ENCODE measurements around the gene TCF21.
"Not testable (repeated sequence)": the region's sequence is repeated elsewhere in the genome, so short reads cannot be mapped to it uniquely, and the experiment has no call there.

Gene TCF21

DNA sequence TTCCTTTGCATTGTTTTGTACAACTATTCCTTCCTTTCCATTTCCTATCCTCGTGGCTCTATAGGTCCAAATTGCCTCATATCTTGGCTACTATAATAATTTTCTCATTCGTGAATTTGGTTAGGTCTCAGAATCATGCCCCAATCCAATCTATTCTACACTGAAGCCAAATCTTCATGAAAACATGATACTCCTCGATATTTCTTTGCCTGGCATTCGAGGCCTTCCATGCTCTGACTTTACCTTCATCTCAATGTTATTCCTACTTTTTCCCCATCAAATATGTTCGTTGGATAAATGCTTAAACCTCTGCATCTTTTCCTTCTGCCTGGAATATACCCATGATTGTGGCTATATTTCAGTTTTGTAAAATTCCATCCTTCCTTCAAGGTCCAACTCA, 30.4 kb downstream of the TCF21 start:
- in situ Hi-C loops (cut with HindIII; ENCODE audit: low pct_ligation_motif_present, low sequenced_read_pairs): no loop called here

DNA sequence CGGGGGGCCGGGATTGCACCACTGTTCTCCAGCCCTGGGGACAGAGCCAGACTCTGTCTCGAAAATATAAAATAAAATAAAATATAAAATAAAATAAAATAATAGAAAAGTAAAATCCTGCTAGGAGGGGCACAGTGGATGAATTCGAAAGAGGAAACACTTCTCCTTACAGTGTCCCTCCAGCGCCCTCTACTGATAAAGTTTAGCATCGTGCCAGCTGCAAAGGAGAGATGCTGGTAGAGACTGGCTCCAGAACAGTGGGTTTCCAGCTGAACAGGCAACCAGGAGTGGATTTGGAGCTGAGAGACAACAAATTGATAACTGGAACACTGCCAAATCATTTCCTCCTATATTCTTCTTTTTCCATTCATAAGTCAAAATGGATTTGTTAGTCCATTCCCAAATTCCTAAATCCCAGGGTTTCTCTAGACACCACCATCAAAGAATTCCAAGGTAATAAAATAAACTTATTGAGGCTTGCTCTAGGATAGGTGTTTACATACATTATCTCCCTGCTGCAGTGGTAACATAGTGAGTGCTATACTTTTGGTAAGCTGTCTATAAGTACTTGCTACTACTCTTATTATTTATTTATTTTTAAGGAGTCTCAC, 32.4 kb downstream of the TCF21 start:
- H3K4me3 ChIP-seq (ENCODE audit: low read depth, low read length): no peak overlapping the region
- DNase-seq: peak; percentile 83
- TF ChIP-seq, protein P1, sequence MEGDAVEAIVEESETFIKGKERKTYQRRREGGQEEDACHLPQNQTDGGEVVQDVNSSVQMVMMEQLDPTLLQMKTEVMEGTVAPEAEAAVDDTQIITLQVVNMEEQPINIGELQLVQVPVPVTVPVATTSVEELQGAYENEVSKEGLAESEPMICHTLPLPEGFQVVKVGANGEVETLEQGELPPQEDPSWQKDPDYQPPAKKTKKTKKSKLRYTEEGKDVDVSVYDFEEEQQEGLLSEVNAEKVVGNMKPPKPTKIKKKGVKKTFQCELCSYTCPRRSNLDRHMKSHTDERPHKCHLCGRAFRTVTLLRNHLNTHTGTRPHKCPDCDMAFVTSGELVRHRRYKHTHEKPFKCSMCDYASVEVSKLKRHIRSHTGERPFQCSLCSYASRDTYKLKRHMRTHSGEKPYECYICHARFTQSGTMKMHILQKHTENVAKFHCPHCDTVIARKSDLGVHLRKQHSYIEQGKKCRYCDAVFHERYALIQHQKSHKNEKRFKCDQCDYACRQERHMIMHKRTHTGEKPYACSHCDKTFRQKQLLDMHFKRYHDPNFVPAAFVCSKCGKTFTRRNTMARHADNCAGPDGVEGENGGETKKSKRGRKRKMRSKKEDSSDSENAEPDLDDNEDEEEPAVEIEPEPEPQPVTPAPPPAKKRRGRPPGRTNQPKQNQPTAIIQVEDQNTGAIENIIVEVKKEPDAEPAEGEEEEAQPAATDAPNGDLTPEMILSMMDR (IDR thresholded peaks at IDR 0.05; ENCODE audit: low read depth, low read length, missing control alignments): peak; percentile 93
- in situ Hi-C loops (cut with HindIII; ENCODE audit: low pct_ligation_motif_present, low sequenced_read_pairs): no loop called here
- H3K27ac ChIP-seq: no peak overlapping the region
- no peaks in the 10 kb centered on the region for H3K36me3 ChIP-seq (replicated peaks)
- no peaks in the 10 kb centered on the region for H3K27me3 ChIP-seq (replicated peaks)

More for the DNA sequence above, 30.4 kb downstream of the TCF21 start:
- Histone ChIP-seq H3K27ac (no peak overlapping the region), H3K4me3 (ENCODE audit: low read depth, low read length) (no peak overlapping the region), H3K36me3 (replicated peaks) (no peaks in the 10 kb centered on the region), H3K27me3 (replicated peaks) (no peaks in the 10 kb centered on the region)
- TF ChIP-seq, protein P1 (IDR thresholded peaks at IDR 0.05; ENCODE audit: low read depth, low read length, missing control alignments): no peak
- no peak for DNase-seq

DNA sequence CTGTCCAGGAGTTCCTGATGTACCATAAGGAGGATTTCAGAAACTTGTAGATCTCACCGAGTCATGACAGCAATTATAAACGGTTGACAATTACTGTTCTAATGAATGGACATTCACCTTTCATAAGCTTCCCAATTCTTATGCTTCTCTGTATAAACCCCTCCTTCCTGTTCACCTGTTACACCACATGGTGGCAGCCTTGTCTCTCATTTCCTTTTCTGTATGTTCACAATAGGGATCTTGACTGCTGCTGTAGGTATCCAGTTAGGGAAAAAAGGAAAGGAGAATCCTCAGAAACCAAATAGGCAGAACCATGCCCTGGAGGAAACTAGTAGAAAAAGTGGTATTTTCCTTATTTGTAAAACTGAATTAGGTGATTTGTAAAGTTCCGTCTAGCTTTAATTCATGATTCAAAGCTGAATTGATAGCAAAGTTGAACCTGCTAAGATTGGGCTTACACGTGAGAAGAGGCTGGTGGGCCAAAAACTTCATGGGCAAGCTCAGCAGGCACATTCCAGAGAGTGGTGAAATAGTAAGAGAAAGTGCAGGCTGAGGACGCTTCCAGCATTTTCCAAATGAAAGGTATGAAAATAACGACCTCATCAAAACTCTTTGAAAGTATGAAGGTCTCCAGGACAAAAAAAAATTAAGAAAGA, 35.2 kb downstream of the TCF21 start:
- peak; percentile 84 for DNase-seq
- no peak overlapping the region for H3K27ac ChIP-seq
- in situ Hi-C loops (cut with HindIII; ENCODE audit: low pct_ligation_motif_present, low sequenced_read_pairs): no loop called here
- no peak overlapping the region for H3K4me3 ChIP-seq (ENCODE audit: low read depth, low read length)
- no peaks in the 10 kb centered on the region for H3K36me3 ChIP-seq (replicated peaks)
- TF ChIP-seq, protein P1 (IDR thresholded peaks at IDR 0.05; ENCODE audit: low read depth, low read length, missing control alignments): peak; percentile 76
- no peaks in the 10 kb centered on the region for H3K27me3 ChIP-seq (replicated peaks)

DNA sequence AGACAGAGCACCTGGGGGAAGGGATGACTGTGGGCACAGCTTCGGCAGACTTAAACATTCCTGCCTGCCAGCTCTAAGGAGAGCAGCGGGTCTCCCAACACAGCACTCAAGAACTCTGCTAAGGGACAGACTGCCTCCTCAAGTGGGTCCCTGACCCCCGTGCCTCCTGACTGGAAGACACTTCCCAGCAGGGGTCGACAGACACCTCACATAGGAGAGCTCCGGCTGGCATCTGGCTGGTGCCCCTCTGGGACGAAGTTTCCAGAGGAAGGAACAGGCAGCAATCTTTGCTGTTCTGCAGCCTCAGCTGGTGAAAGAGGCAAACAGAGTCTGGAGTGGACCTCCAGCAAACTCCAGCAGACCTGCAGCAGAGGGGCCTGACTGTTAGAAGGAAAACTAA, 42.3 kb downstream of the TCF21 start:
- H3K27me3 ChIP-seq (replicated peaks); in situ Hi-C loops (cut with HindIII; ENCODE audit: low pct_ligation_motif_present, low sequenced_read_pairs); H3K36me3 ChIP-seq (replicated peaks); H3K27ac ChIP-seq; DNase-seq; H3K4me3 ChIP-seq (ENCODE audit: low read depth, low read length): not testable (repeated sequence)

DNA sequence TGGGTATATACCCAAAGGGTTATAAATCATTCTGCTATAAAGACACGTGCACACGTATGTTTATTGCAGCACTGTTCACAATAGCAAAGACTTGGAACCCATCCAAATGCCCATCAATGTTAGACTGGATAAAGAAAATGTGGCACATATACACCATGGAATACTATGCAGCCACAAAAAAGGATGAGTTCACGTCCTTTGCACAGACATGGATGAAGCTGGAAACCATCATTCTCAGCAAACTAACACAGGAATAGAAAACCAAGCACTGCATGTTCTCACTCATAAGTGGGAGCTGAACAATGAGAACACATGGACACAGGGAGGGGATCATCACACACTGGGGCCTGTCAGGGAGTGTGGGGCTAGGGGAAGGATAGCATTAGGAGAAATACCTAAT, 47.4 kb downstream of the TCF21 start:
- H3K4me3 ChIP-seq (ENCODE audit: low read depth, low read length); DNase-seq; H3K27me3 ChIP-seq (replicated peaks); H3K36me3 ChIP-seq (replicated peaks); H3K27ac ChIP-seq; in situ Hi-C loops (cut with HindIII; ENCODE audit: low pct_ligation_motif_present, low sequenced_read_pairs): not testable (repeated sequence)

DNA sequence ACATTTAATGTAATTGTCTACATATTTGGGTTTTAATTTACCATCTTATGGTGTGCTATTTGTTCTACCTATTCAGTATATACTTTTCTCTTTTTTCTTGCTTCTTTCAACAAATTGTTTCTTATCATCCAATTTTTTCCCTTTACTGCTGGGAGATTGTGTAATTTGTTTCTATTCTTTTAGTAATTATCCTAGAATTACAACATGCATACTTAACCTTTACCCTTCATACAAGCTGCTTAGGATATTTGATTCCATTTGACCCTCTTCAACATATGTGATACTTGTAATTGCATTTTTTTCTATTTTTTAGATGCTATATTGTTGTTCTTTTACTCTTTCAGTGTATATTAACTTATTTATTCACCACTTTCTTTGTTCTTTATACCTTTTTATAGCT, 49.0 kb downstream of the TCF21 start:
- DNase-seq: no peak
- TF ChIP-seq, protein P1 (IDR thresholded peaks at IDR 0.05; ENCODE audit: low read depth, low read length, missing control alignments): no peak
- H3K27ac ChIP-seq: no peak overlapping the region
- H3K27me3 ChIP-seq (replicated peaks): no peaks in the 10 kb centered on the region
- H3K36me3 ChIP-seq (replicated peaks): no peaks in the 10 kb centered on the region
- H3K4me3 ChIP-seq (ENCODE audit: low read depth, low read length): no peak overlapping the region
- in situ Hi-C loops (cut with HindIII; ENCODE audit: low pct_ligation_motif_present, low sequenced_read_pairs): no loop called here

DNA sequence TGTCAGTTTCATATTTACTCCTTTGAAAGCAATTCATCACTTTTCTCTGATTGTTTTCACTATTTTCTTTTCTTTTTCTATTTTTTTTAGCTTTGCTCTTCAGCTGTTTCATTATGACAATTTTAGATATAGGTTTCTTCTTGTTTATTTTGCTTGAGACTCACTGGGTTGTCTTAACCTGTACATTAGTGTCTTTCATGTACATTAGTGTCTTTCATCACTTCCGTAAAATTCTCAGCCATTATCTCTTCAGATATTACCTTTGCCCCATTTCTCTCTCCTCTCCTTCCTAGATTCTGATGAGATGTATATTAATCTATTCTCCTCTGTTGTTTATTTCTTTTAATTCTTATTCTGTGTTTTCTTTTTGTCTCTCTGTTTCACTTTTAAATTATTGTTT, 49.6 kb downstream of the TCF21 start:
- in situ Hi-C loops (cut with HindIII; ENCODE audit: low pct_ligation_motif_present, low sequenced_read_pairs): no loop called here
- no peaks in the 10 kb centered on the region for H3K27me3 ChIP-seq (replicated peaks)
- H3K4me3 ChIP-seq (ENCODE audit: low read depth, low read length): no peak overlapping the region
- TF ChIP-seq, protein P1 (IDR thresholded peaks at IDR 0.05; ENCODE audit: low read depth, low read length, missing control alignments): no peak
- no peak for DNase-seq
- H3K36me3 ChIP-seq (replicated peaks): no peaks in the 10 kb centered on the region
- H3K27ac ChIP-seq: no peak overlapping the region

Data from brain microvascular endothelial cell (primary cell).